ENCODE results near the gene DLK2.
"Not testable (repeated sequence)": the region's sequence is repeated elsewhere in the genome, so short reads cannot be mapped to it uniquely, and the experiment has no call there.

The DLK2 gene

DNA sequence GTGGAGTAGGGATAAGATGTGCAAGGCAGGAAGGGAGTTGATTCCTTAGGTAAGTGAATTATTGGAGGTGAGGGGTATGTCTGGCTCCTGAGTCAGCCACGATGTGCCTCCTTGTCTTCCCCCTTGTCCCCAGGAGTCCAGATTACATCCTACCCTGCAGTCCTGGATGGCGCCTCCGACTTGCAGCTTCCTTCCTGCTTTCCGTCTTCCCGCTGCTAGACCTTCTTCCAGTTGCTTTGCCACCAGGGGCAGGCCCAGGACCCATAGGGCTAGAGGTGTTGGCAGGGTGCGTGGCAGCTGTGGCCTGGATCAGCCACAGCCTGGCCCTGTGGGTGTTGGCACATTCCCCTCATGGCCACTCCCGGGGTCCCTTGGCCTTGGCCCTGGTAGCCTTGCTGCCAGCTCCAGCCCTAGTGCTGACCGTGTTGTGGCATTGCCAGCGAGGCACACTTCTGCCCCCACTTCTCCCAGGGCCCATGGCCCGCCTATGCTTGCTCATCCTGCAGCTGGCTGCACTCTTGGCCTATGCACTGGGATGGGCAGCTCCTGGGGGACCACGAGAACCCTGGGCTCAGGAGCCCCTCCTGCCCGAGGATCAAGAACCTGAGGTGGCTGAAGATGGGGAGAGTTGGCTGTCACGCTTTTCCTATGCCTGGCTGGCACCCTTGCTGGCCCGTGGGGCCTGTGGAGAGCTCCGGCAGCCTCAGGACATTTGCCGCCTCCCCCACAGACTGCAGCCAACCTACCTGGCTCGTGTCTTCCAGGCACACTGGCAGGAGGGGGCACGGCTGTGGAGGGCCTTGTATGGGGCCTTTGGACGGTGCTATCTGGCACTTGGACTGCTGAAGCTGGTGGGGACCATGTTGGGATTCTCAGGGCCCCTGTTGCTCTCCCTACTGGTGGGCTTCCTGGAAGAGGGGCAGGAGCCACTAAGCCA, 23.1 kb downstream of the DLK2 start:
- no peak for ATAC-seq
- no peak for DNase-seq
- Mint-ChIP-seq H3K36me3 (ENCODE audit: low read depth) (peaks cover 4% of the 10 kb centered on the region), H3K4me1 (peaks cover 16% of the 10 kb centered on the region), H3K9me3 (no peaks in the 10 kb centered on the region), H3K27me3 (no peaks in the 10 kb centered on the region), H3K27ac (no peak overlapping the region), H3K4me3 (no peak overlapping the region)

DNA sequence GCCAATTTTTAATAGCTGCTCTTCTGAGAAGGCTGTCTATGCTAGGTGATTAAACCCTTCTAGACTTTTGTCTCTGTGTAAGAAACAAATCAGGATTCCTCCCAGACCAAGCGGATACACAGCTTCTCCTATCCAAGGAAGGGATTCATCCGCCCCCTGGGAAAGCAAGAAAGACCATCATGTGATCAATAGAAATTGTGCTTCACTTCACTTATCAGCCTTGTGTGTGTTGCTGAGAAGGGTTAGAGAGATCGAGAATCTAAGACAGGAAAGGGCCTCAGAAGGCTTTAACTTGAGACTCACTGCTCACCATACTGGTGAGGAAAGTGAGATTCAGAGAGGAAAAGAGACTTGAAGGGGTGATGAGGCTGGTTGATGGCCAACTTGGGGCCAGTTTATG, 26.5 kb downstream of the DLK2 start:
- no peaks in the 10 kb centered on the region for H3K9me3 Mint-ChIP-seq
- peaks cover 19% of the 10 kb centered on the region for H3K4me1 Mint-ChIP-seq
- peaks cover 2% of the 10 kb centered on the region for H3K36me3 Mint-ChIP-seq (ENCODE audit: low read depth)
- H3K27me3 Mint-ChIP-seq, result no peaks in the 10 kb centered on the region
- H3K27ac Mint-ChIP-seq, result peak overlapping the region; percentile 96
- ATAC-seq (no peak), DNase-seq (no peak)
- peak overlapping the region; percentile 94 for H3K4me3 Mint-ChIP-seq

GRCh38 chr6:43428112-43428570, 27.2 kb downstream of the DLK2 start:
- DNase-seq, result no peak
- ATAC-seq, result peak; percentile 39
- Mint-ChIP-seq H3K4me3 (peak overlapping the region; percentile 94), H3K27me3 (no peaks in the 10 kb centered on the region), H3K4me1 (peaks cover 19% of the 10 kb centered on the region), H3K36me3 (ENCODE audit: low read depth) (peaks cover 2% of the 10 kb centered on the region), H3K27ac (peak overlapping the region; percentile 96), H3K9me3 (no peaks in the 10 kb centered on the region)

DNA sequence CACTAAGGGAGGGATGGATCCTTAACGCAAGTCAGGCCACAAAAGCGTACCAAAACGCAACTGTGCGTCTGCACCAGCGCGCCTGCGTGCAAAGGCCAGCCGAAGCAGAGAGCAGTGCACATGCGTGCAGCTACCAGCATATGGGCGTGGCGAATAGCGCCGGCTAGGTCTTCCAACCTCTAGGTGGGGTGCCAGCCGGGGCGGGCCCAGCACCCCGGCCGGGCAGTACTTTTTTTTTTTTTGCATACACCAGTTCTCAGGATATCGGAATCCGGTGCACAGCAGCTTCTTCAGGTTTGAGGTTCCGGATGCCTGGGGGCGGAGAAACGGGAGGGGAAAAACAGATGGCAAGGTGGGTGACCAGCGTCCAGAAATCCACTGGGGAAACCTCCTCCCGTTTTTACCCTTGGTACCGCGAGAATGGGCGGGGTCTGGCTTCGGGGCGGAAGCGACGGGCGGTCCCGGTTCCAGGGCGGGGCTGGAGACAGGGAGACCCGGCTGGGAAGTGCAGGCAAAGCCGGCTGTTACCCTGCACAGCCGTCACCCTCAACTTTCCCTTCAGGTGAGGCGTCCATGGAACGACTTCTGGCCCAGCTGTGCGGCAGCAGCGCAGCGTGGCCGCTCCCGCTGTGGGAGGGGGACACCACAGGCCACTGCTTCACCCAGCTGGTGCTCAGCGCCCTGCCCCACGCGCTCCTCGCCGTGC, 27.8 kb downstream of the DLK2 start, which contains the start of gene ABCC10:
Gene ABCC10, plus strand, starts transcription at position 136 of the 706 bp plus-strand sequence. Its CDS starts 438 bp downstream, at position 574.
- H3K27ac Mint-ChIP-seq, result peak within 1 kb of the TSS; percentile 96
- peak; percentile 96 for DNase-seq
- peak within 1 kb of the TSS; percentile 94 for H3K4me3 Mint-ChIP-seq
- peaks cover 2% of the 10 kb centered on the region for H3K36me3 Mint-ChIP-seq (ENCODE audit: low read depth)
- peak; percentile 97 for ATAC-seq
- H3K4me1 Mint-ChIP-seq, result peaks cover 19% of the 10 kb centered on the region
- no peaks in the 10 kb centered on the region for H3K9me3 Mint-ChIP-seq
- H3K27me3 Mint-ChIP-seq, result no peaks in the 10 kb centered on the region

DNA sequence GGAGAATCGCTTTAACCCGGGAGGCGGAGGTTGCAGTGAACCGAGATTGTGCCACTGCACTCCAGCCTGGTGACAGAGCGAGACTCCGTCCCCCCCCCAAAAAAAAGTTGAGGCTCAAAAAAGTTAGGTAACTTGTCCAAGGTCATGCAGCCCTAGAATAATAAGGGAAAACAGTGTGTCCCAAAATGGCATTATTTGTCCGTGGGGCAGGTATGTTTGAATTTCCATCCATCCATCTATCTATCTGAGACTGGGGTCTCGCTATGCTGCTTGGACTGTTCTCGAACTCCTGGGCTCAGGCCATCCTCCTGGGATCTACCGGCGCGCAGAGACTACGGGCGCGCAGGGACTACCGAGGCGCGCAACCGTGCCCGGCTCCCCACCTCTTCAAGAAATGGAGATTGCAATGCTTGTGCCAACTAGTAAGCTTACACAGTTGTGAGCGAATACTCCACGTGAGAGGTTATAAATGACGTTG, 28.4 kb downstream of the DLK2 start:
- Mint-ChIP-seq H3K4me3 (peak overlapping the region; percentile 94), H3K36me3 (ENCODE audit: low read depth) (peaks cover 2% of the 10 kb centered on the region), H3K27ac (peak overlapping the region; percentile 96), H3K9me3 (no peaks in the 10 kb centered on the region), H3K27me3 (no peaks in the 10 kb centered on the region), H3K4me1 (peaks cover 19% of the 10 kb centered on the region)
- DNase-seq (no peak), ATAC-seq (no peak)

DNA sequence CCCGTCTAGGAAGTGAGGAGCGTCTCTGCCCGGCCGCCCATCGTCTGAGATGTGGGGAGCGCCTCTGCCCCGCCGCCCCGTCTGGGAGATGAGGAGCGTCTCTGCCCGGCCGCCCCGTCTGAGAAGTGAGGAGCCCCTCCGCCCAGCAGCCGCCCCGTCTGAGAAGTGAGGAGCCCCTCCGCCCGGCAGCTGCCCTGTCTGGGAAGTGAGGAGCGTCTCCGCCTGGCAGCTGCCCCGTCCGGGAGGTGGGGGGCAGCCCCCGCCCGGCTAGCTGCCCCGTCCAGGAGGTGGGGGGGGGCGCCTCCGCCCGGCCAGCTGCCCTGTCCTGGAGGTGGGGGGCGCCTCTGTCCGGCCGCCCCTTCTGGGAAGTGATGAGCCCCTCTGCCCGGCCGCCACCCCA, 30.3 kb downstream of the DLK2 start:
- ATAC-seq; H3K9me3 Mint-ChIP-seq; H3K36me3 Mint-ChIP-seq (ENCODE audit: low read depth); H3K27ac Mint-ChIP-seq; DNase-seq; H3K4me3 Mint-ChIP-seq; H3K27me3 Mint-ChIP-seq: not testable (repeated sequence)
- H3K4me1 Mint-ChIP-seq, result peaks cover 17% of the 10 kb centered on the region

DNA sequence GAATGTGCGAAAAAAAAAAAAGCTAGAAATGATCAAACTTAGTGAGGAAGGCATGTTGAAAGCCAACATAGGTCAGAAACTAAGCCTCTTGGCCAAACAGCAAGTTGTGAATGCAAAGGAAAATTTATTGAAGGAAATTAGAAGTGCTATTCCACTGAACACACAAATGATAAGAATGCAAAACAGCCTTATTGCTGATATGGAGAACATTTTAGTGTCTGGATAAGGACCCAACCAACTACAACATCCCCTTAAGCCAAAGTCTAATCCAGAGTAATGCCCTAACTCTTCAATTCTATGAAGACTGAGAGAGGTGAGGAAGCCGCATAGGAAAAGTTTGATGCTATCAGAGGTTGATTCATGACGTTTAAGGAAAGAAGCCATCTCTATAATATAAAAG, 33.5 kb downstream of the DLK2 start:
- no peak overlapping the region for H3K4me3 Mint-ChIP-seq
- no peaks in the 10 kb centered on the region for H3K36me3 Mint-ChIP-seq (ENCODE audit: low read depth)
- peaks cover 4% of the 10 kb centered on the region for H3K4me1 Mint-ChIP-seq
- ATAC-seq (no peak), DNase-seq (no peak)
- H3K27ac Mint-ChIP-seq, result no peak overlapping the region
- peaks cover 7% of the 10 kb centered on the region for H3K27me3 Mint-ChIP-seq
- H3K9me3 Mint-ChIP-seq, result no peaks in the 10 kb centered on the region

DNA sequence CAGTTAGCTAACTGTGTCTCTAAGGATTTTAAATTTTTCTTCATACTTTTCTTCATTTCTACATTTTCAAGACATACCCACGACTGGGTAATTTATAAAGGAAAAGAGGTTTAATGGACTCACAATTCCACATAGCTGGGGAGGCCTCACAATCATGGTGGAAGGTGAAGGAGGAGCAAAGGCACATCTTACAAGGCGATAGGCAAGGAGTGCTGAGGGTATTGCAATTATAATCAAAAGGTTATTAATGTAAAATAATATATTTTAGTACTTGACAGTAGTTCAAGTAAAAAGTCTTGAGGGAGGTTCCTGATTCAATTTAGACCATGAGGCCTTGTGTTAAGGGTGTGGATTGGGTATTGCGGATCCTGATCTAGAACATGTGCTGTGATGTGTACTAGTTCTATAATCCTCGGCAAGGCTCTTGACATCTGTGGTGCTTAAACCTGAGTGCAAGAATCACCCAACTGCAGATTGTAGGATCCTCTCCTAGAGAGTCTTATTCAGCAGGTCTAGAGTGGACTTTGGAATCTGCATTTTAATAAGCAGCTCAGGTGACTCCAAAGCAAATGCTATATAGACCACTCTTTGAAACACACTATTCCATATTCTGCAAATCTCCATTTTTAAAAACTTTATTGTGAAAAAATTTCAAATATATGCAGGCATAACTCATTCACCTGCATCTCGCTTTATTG, 35.2 kb downstream of the DLK2 start:
- no peak for DNase-seq
- no peak for ATAC-seq
- Mint-ChIP-seq H3K27me3 (peaks cover 7% of the 10 kb centered on the region), H3K4me1 (no peaks in the 10 kb centered on the region), H3K36me3 (ENCODE audit: low read depth) (no peaks in the 10 kb centered on the region), H3K4me3 (no peak overlapping the region), H3K27ac (no peak overlapping the region), H3K9me3 (no peaks in the 10 kb centered on the region)

DNA sequence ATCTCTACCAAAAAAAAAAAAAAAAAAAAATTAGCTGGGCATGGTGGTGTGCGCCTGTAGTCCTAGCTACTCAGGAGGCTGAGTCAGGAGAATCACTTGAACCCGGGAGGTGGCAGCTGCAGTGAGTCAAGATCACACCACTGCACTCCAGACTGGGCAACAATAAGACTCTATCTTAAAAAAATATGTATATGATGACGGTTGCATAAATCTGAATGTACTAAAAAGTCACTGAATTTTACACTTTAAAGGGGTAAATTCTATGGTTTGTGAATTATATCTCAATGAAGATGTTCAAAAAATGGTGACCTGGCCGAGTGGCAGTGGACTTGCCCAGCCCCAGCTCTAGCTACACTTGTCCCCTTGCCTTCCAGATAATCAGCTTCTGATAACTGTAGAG, 38.4 kb downstream of the DLK2 start:
- Mint-ChIP-seq H3K4me1 (no peaks in the 10 kb centered on the region), H3K27ac (no peak overlapping the region), H3K27me3 (peaks cover 7% of the 10 kb centered on the region), H3K9me3 (no peaks in the 10 kb centered on the region), H3K4me3 (no peak overlapping the region), H3K36me3 (ENCODE audit: low read depth) (no peaks in the 10 kb centered on the region)
- ATAC-seq (no peak), DNase-seq (no peak)

GRCh38 chr6:43415275-43415674, 40.1 kb downstream of the DLK2 start:
- not testable (repeated sequence) for DNase-seq; H3K27me3 Mint-ChIP-seq; H3K27ac Mint-ChIP-seq; H3K36me3 Mint-ChIP-seq (ENCODE audit: low read depth); H3K9me3 Mint-ChIP-seq; ATAC-seq; H3K4me3 Mint-ChIP-seq; H3K4me1 Mint-ChIP-seq

GRCh38 chr6:43413002-43413401, 42.3 kb downstream of the DLK2 start:
- H3K4me1 Mint-ChIP-seq, result no peaks in the 10 kb centered on the region
- H3K27ac Mint-ChIP-seq, result no peak overlapping the region
- no peak for DNase-seq
- ATAC-seq, result no peak
- H3K9me3 Mint-ChIP-seq, result no peaks in the 10 kb centered on the region
- H3K4me3 Mint-ChIP-seq, result no peak overlapping the region
- peaks cover 6% of the 10 kb centered on the region for H3K27me3 Mint-ChIP-seq
- H3K36me3 Mint-ChIP-seq (ENCODE audit: low read depth), result no peaks in the 10 kb centered on the region

- no peaks in the 10 kb centered on the region for H3K4me1 Mint-ChIP-seq
- no peak overlapping the region for H3K4me3 Mint-ChIP-seq
- H3K36me3 Mint-ChIP-seq (ENCODE audit: low read depth), result no peaks in the 10 kb centered on the region
- peaks cover 6% of the 10 kb centered on the region for H3K27me3 Mint-ChIP-seq
- DNase-seq (no peak), ATAC-seq (no peak)
- H3K27ac Mint-ChIP-seq, result no peak overlapping the region
- no peaks in the 10 kb centered on the region for H3K9me3 Mint-ChIP-seq
Observed at GRCh38 chr6:43412541-43412940, 42.8 kb downstream of the DLK2 start.

DNA sequence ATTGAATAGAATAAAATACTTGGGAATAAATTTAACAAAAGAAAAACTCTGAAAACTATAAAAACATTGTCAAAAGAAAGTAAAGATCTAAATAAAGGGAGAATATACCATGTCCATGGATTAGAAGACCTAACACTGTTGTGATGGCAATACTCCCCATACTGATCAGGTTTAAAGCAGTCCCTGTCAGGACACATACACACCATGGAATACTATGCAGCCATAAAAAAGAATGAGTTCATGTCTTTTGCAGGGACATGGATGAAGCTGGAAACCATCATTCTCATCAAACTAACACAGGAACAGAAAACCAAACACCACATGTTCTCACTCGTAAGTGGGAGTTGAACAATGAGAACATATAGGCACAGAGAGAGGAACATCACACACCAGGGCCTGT, 44.6 kb downstream of the DLK2 start:
- not testable (repeated sequence) for H3K27ac Mint-ChIP-seq; H3K4me3 Mint-ChIP-seq; H3K9me3 Mint-ChIP-seq; DNase-seq; H3K4me1 Mint-ChIP-seq; H3K36me3 Mint-ChIP-seq (ENCODE audit: low read depth); H3K27me3 Mint-ChIP-seq; ATAC-seq

DNA sequence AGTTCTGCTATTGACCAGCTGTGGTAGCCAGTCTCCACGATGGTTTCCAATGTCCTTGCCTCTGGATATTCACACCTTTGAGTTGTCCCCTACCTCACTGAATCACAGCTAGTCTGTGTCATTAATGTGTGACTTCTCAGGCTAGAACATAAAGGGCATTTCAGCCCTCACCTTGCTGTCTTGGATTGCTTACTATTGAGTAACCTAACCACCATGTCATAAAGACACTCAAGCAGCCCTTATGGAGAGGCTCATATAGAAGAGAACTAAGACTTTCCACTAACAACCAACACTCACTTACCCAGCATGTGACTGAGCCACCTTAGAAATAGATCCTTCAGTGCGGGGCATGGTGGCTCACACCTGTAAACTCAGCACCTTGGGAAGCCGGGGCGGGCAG, 47.1 kb downstream of the DLK2 start:
- H3K4me1 Mint-ChIP-seq, result no peaks in the 10 kb centered on the region
- peaks cover 15% of the 10 kb centered on the region for H3K27me3 Mint-ChIP-seq
- H3K4me3 Mint-ChIP-seq, result no peak overlapping the region
- ATAC-seq, result no peak
- no peak overlapping the region for H3K27ac Mint-ChIP-seq
- H3K36me3 Mint-ChIP-seq (ENCODE audit: low read depth), result no peaks in the 10 kb centered on the region
- H3K9me3 Mint-ChIP-seq, result no peaks in the 10 kb centered on the region
- no peak for DNase-seq

Data from activated naive CD8-positive, alpha-beta T cell treated with anti-CD3 and anti-CD28 coated beads, Interleukin-2, amount 50 U/mL, for 24 hours (primary cell).